PC-9 (cell line): Measurements from ENCODE around the gene TSPAN18.

Experiments
- CTCF ChIP-seq: fragments of 200-600 bp; sonication (generic); conservative IDR thresholded peaks from 2 replicates; pipeline ENCODE4 v1.6.1; 2017; ENCODE audit warnings: mixed run types, antibody characterized with exemption, mild to moderate bottlenecking, moderate library complexity
- EZH2 ChIP-seq: fragments of 200-600 bp; sonication (generic); IDR thresholded peaks from 2 replicates; pipeline ENCODE4 v1.8.0; 2017; ENCODE audit warnings: antibody characterized with exemption, low read depth

DNA sequence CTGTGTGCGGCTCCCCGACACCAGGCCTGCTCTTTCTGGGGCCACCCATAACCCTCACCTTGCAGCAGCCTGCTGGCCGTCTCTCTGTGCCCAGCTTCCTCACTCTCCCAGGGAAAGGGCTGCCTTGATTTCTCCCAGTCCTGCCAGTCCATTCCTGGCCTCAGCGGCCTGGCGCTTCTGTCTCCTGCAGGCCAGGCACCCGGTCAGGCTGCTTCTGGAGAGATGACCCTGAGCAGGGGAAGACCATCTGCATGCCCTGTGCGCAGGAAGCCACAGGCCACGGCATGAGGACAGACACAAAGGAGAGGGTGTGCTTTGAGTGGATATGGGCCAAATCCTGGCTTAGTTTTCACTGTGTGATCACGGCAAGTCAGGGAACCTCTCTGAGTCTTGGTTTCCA is 86.2 kb downstream of the TSPAN18 start:
- no peak for TF ChIP-seq CTCF
- TF ChIP-seq EZH2 = no peak
